ENCODE data around the gene ISM1.

ISM1 gene

GRCh38 chr20:13286607-13287006 lies 65.5 kb downstream of the ISM1 start:
- no peak overlapping the region for H3K4me3 ChIP-seq (ENCODE audit: low read depth, low read length)
- H3K27ac ChIP-seq: no peak overlapping the region
- DNase-seq: no peak
- TF ChIP-seq CTCF (IDR thresholded peaks at IDR 0.05; ENCODE audit: low read depth, low read length, missing control alignments): no peak
- in situ Hi-C loops (cut with HindIII; ENCODE audit: low pct_ligation_motif_present, low sequenced_read_pairs): no loop called here
- no peaks in the 10 kb centered on the region for H3K27me3 ChIP-seq (replicated peaks)
- no peaks in the 10 kb centered on the region for H3K36me3 ChIP-seq (replicated peaks)

GRCh38 chr20:13288357-13288756 lies 67.3 kb downstream of the ISM1 start:
- Histone ChIP-seq H3K4me3 (ENCODE audit: low read depth, low read length) (no peak overlapping the region), H3K27ac (no peak overlapping the region), H3K27me3 (replicated peaks) (no peaks in the 10 kb centered on the region), H3K36me3 (replicated peaks) (no peaks in the 10 kb centered on the region)
- no peak for TF ChIP-seq CTCF (IDR thresholded peaks at IDR 0.05; ENCODE audit: low read depth, low read length, missing control alignments)
- in situ Hi-C loops (cut with HindIII; ENCODE audit: low pct_ligation_motif_present, low sequenced_read_pairs): no loop called here
- no peak for DNase-seq

- in situ Hi-C loops (cut with HindIII; ENCODE audit: low pct_ligation_motif_present, low sequenced_read_pairs): no loop called here
- Histone ChIP-seq H3K36me3 (replicated peaks) (no peaks in the 10 kb centered on the region), H3K27me3 (replicated peaks) (no peaks in the 10 kb centered on the region), H3K27ac (no peak overlapping the region), H3K4me3 (ENCODE audit: low read depth, low read length) (no peak overlapping the region)
- no peak for TF ChIP-seq CTCF (IDR thresholded peaks at IDR 0.05; ENCODE audit: low read depth, low read length, missing control alignments)
- no peak for DNase-seq
Measured at GRCh38 chr20:13289031-13289430, 68.0 kb downstream of the ISM1 start.

- Histone ChIP-seq H3K27me3 (replicated peaks) (no peaks in the 10 kb centered on the region), H3K36me3 (replicated peaks) (no peaks in the 10 kb centered on the region), H3K4me3 (ENCODE audit: low read depth, low read length) (no peak overlapping the region), H3K27ac (no peak overlapping the region)
- in situ Hi-C loops (cut with HindIII; ENCODE audit: low pct_ligation_motif_present, low sequenced_read_pairs): no loop called here
- no peak for TF ChIP-seq CTCF (IDR thresholded peaks at IDR 0.05; ENCODE audit: low read depth, low read length, missing control alignments)
- DNase-seq: no peak
Measured at GRCh38 chr20:13290724-13291123, 69.7 kb downstream of the ISM1 start.

- in situ Hi-C loops (cut with HindIII; ENCODE audit: low pct_ligation_motif_present, low sequenced_read_pairs): no loop called here
- Histone ChIP-seq H3K27ac (no peak overlapping the region), H3K36me3 (replicated peaks) (no peaks in the 10 kb centered on the region), H3K27me3 (replicated peaks) (no peaks in the 10 kb centered on the region), H3K4me3 (ENCODE audit: low read depth, low read length) (no peak overlapping the region)
- DNase-seq: no peak
- no peak for TF ChIP-seq CTCF (IDR thresholded peaks at IDR 0.05; ENCODE audit: low read depth, low read length, missing control alignments)
Measured at GRCh38 chr20:13291157-13291556, 70.1 kb downstream of the ISM1 start.

GRCh38 chr20:13292201-13292885 lies 71.3 kb downstream of the ISM1 start:
- no peak for TF ChIP-seq CTCF (IDR thresholded peaks at IDR 0.05; ENCODE audit: low read depth, low read length, missing control alignments)
- Histone ChIP-seq H3K27ac (no peak overlapping the region), H3K4me3 (ENCODE audit: low read depth, low read length) (no peak overlapping the region), H3K36me3 (replicated peaks) (no peaks in the 10 kb centered on the region), H3K27me3 (replicated peaks) (no peaks in the 10 kb centered on the region)
- in situ Hi-C loops (cut with HindIII; ENCODE audit: low pct_ligation_motif_present, low sequenced_read_pairs): no loop called here
- DNase-seq: no peak

Data from brain microvascular endothelial cell (primary cell).